K562 (cell line): ENCODE results near the gene SPON1.

ENCODE experiments used
- CBFB ChIP-seq: sonication (generic); formaldehyde crosslinking; IDR thresholded peaks from 2 replicates; pipeline ENCODE4 v1.4.0; 2020; ENCODE audit warnings: mild to moderate bottlenecking, missing genetic modification reagents
- CBX8 ChIP-seq: fragments of 200-600 bp; sonication (generic); IDR thresholded peaks from 2 replicates; pipeline ENCODE4 v1.6.1; 2012; ENCODE audit warnings: borderline replicate concordance, mixed run types, low read depth, mild to moderate bottlenecking, moderate library complexity, mixed read lengths, low read length, control low read depth, inconsistent platforms; ENCODE audit not compliant: poor library complexity, severe bottlenecking; ENCODE audit errors: extremely low read depth
- CEBPB ChIP-seq: fragments of 450-650 bp; IDR thresholded peaks from 2 replicates; pipeline ENCODE4 v1.6.1; 2016; ENCODE audit warnings: missing genetic modification characterization, missing compliant biosample characterization
- CREB5 ChIP-seq: fragments of 250-450 bp; sonication (Bioruptor Pico); IDR thresholded peaks from 2 replicates; pipeline ENCODE4 v1.5.0; 2020; ENCODE audit warnings: mild to moderate bottlenecking
- CTCF ChIP-seq, 3 experiments: IDR thresholded peaks in 2 of 3; conservative IDR thresholded peaks in 1 of 3; 2 replicates each; pipeline ENCODE4 v1.5.1; 2011 to 2012; ENCODE audit warnings: low read length in 3 of 3, mild to moderate bottlenecking in 3 of 3, control low read depth in 2 of 3, improper control_type of control experiment in 1 of 3, inconsistent platforms in 1 of 3, low read depth in 1 of 3, mixed read lengths in 1 of 3, moderate library complexity in 1 of 3; ENCODE audit not compliant: insufficient read depth in 2 of 3
- E2F8 ChIP-seq: fragments of 450-650 bp; IDR thresholded peaks from 2 replicates; pipeline ENCODE4 v1.7.1; 2018; ENCODE audit warnings: mild to moderate bottlenecking, low read depth; ENCODE audit not compliant: partially characterized antibody
- EZH2 ChIP-seq: IDR thresholded peaks from 2 replicates; pipeline ENCODE4 v1.6.1; 2012; ENCODE audit warnings: low read depth, mild to moderate bottlenecking, inconsistent platforms, low read length, borderline replicate concordance
- HNRNPK ChIP-seq: fragments of 200-400 bp; formaldehyde crosslinking; IDR thresholded peaks from one replicate; pipeline ENCODE4 v1.6.1; 2018; ENCODE audit warnings: mild to moderate bottlenecking, low read depth, low read length; ENCODE audit not compliant: poor library complexity, severe bottlenecking
- RBBP5 ChIP-seq: fragments of 200-600 bp; sonication (generic); IDR thresholded peaks from 2 replicates; pipeline ENCODE4 v1.6.1; 2012; ENCODE audit warnings: borderline replicate concordance, mild to moderate bottlenecking, low read length, control low read depth, inconsistent platforms; ENCODE audit not compliant: insufficient read depth, poor library complexity, severe bottlenecking
- SMC3 ChIP-seq: conservative IDR thresholded peaks from 2 replicates; pipeline ENCODE4 v1.6.1; 2011; ENCODE audit warnings: low read depth, low read length, improper control_type of control experiment; ENCODE audit not compliant: insufficient read depth
- UBTF ChIP-seq, 2 experiments: IDR thresholded peaks; 2 replicates each; pipeline ENCODE4 v1.6.1; 2012; ENCODE audit warnings: improper control_type of control experiment in 2 of 2, low read depth in 2 of 2, low read length in 2 of 2, borderline replicate concordance in 1 of 2
- ZNF253 ChIP-seq: fragments of 250-450 bp; sonication (Bioruptor Pico); conservative IDR thresholded peaks from 2 replicates; pipeline ENCODE4 v1.6.1; 2021; ENCODE audit warnings: mild to moderate bottlenecking

- TF ChIP-seq ZNF253 (CRISPR knock-in tag) (no peak), CEBPB (tag) (no peak), UBTF (IDR thresholded peaks at IDR 0.05; ENCODE audit: borderline replicate concordance in 1 of 2, low read depth in 2 of 2, low read length in 2 of 2) (no peak), E2F8 (no peak), RBBP5 (no peak), CREB5 (no peak), CBFB (CRISPR knock-in tag) (no peak), CBX8 (no peak), HNRNPK (no peak), SMC3 (no peak), CTCF (IDR thresholded peaks at IDR 0.05 in 2 of 3, conservative IDR thresholded peaks at IDR 0.05 in 1 of 3; ENCODE audit: insufficient read depth in 2 of 3, low read depth in 1 of 3, low read length in 3 of 3) (no peak), EZH2 (no peak)
Observed at GRCh38 chr11:14029440-14029839, 66.9 kb downstream of the SPON1 start.
